Amniotic epithelial cell (primary cell): Measurements from ENCODE around the gene SP2.

Experiments used
- DNase-seq: peaks from one replicate; pipeline ENCODE4 v3.0.0-alpha.2; 2010; ENCODE audit warnings: low read depth

The SP2 gene

GRCh38 chr17:47889734-47890529 lies 6.1 kb upstream of the SP2 start:
- peak; percentile 70 for DNase-seq

DNA sequence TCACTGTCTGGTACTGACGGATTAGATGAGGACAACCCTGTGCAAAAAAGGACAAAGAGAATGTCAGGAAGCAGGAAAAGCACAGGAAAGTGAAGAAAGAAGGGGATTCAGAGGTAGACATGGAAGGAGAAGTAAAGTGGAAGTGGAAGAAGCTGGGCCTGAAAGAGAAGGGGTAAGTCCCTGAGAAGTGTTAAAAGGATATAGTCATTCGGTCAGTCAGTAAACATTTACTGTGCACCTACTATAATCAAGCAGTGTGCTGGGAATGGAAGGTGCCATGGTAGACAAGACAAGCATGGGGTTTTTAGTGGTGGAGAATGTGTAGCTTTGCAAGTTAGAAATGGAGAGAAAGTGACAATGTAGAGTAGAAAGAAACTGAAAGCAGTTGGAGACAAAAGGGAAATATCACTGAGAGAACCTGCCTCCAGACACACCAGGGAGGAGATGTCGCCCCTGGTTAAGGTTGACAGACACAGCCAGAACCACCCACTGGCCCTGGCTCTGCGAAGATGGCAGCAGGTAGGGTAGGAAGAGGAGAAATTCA lies 4.4 kb upstream of the SP2 start:
- no peak for DNase-seq

GRCh38 chr17:47894498-47895346 lies 1.3 kb upstream of the SP2 start:
- DNase-seq, result no peak

DNA sequence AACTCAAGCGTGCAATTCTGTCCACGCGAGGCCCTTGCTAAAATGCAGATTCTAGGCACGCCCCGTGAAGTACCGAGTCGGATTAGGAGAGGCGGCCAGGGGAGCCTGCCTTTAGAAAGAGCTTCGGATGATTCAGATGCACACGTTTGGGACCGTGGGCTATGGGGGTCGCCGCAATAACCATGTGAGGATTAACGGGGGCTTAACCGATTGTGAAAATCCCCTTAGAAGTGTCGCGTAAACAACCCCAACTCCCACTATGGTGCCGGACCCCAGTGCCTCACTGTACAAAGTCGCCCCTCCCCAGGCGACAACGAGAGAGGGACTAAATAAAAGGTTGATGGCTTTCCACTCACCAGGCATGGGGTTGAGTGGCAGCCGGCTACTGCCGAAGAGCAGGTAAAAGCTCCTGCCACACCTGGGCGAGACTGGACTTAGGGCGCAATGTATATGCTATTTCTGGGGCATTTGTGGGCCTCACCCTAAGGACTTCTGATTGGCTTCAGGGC lies 635 bp upstream of the SP2 start:
- peak; percentile 23 for DNase-seq

DNA sequence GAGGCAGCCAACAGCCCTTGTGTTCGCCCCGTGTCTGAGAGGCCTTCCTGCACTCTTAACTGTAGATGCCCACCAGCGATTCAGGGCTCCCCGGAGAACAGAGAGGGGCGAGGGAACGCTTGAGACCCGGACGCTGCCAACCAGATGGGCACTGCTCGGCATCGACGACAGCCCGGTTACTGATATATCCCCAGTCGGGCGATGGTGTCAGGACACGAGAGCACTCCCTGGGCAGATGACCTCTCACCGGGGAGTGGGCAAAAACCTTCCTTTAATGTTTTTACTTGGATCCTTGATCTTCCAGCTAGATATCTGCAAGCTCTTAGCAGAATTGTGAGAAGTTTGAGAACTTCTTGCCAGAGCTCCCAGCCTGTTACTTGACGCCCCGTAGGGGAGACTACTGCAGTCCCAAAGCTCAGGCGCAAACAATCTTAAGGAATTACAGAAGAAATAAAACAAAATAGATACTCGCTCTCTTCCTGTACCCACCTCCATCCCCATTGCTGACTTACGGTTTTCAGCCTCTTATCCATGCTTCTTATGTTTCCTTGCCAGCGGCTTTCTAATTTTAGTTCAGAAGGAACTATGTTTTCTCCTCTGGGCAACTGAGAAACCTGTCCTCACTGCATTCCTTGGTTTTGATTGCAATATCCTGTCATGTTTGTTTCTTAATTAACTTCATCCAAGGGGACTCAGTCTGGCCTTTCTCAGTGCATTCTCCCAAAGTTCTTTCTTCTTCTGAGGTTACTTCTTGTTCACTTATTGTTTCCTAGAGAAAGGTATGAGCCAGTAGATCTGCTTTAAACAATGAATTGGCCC lies 845 bp downstream of the SP2 start:
- peak; percentile 21 for DNase-seq

- no peak for DNase-seq
These were observed 1.5 kb downstream of the SP2 start for GRCh38 chr17:47897561-47897960.

DNA sequence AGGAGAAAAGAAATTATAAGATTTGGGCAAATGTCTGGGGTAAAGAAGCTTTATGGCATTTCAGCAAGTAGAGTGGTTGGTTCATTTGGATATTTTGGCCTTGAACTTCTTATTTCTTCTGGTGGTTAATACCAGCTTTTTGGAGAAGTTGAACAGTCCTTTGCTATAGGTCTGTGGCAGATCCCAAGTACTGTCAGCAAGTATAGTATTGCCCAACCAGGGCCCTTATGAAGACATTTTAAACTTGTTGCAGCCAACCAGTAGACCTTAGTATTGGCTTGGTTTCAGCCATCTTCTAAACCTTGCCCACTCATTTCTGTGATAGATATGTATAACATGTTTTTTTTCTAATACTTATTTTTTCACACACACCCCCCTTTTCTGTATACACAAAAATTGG lies 2.2 kb downstream of the SP2 start:
- no peak for DNase-seq

- DNase-seq, result no peak
These were observed 3.6 kb downstream of the SP2 start for GRCh38 chr17:47899643-47900042.

GRCh38 chr17:47901423-47901822 lies 5.4 kb downstream of the SP2 start:
- DNase-seq, result no peak

- no peak for DNase-seq
These were observed 6.2 kb downstream of the SP2 start for GRCh38 chr17:47902039-47902744.

DNA sequence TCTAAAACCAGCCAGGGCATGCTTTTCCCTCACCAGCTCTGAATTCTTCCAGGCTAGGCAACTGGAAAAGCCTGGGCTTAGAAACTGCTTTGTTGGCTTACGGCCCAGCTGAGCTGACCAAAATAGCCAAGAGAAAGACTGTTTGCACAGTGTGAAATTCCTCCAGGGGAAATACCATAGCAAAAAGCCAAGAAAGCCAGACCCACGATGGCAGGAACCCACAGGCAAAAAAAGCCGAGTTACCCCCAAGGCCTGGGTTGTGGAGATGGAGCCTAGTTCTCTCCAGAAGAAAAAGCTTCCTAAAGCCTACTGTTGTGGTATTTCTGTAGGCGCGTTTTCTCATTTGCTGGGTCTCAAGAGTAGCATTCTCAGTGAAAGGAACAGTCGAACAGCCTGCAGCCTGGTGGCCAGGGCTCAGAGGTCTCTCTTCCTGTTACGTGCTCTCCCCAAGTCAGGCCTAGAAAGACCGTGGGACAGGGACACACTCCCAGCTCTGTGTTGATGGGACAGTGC lies 9.2 kb downstream of the SP2 start:
- peak; percentile 56 for DNase-seq

DNA sequence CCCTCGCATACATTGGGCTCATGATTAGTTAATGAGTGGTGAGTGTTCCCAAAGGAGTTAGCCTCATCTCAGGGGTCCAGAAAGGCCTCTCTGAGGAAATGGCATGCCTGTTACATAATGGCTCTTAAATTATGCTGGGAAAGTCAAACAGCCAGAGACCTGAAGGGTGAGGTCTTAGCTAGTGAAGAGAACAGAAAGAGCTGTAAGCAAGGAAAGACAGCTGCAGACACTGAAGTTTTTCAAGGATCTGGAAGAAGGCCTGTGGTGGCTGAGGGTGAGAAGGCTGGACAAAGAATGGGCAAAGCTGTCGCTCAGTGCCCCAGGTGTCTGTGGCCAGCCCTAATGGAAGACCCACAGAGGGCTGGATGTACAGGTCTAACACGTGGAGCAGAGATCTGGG lies 10.4 kb downstream of the SP2 start:
- DNase-seq, result no peak

DNA sequence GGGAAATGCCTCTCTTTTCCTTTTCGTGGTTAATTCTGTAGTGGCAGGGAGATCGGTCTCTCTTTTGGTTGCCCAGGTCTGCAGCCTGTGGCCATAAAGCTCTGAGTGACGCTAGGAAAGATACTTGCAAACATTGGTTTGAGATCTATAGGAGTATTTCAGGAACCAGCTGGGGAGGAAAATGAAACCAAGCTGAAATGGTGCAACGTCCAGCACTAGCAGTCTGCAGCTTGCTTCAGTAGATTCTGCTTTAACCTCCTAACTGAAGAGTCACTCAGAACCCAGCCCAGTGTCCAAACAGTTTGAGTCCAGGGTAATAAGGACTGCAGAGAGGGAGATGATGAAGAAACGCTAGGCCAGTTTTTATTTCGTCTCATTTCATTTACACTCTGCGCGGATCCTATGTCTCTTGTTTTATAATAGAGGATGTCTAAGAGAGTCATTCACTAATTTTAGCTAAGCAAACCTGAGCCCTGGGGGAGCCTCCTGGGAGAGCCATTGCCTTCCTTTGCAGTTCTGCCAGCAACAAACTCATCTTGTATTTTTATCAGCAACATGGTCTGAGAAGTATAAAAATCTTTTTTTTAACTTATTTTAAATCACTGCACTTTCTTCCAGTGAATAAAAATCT lies 12.0 kb downstream of the SP2 start:
- no peak for DNase-seq

- no peak for DNase-seq
These were observed 17.0 kb downstream of the SP2 start for GRCh38 chr17:47913050-47913449.

- no peak for DNase-seq
These were observed 18.4 kb downstream of the SP2 start for GRCh38 chr17:47914306-47914948.

- no peak for DNase-seq
These were observed 19.9 kb downstream of the SP2 start for GRCh38 chr17:47915776-47916398.

DNA sequence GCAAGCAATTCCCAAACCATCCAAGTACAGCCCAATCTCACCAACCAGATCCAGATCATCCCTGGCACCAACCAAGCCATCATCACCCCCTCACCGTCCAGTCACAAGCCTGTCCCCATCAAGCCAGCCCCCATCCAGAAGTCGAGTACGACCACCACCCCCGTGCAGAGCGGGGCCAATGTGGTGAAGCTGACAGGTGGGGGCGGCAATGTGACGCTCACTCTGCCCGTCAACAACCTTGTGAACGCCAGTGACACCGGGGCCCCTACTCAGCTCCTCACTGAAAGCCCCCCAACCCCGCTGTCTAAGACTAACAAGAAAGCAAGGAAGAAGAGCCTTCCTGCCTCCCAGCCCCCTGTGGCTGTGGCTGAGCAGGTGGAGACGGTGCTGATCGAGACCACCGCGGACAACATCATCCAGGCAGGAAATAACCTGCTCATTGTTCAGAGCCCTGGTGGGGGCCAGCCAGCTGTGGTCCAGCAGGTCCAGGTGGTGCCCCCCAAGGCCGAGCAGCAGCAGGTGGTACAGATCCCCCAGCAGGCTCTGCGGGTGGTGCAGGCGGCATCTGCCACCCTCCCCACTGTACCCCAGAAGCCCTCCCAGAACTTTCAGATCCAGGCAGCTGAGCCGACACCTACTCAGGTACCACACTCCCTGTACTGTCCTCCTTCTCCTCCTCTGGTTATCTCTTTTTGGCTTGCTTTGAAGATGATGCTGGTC lies 20.6 kb downstream of the SP2 start:
- DNase-seq, result no peak

DNA sequence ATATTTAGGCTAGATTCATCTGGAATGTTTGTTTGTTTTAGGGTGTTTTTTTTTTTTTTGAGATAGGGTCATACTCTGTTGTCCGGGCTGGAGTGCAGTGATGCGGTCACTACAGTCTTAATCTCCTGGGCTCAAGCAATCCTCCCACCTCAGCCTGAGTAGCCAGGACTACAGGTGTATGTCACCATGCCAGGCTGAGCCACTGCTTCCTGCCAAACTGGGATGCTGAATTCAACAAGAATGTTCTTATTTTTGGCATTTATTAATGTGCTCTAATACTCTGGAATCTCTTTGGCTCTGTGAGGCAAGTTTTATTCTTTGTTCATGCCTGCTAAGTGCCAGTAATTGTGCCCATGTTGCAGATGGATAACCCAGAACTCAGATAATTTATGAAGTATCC lies 21.5 kb downstream of the SP2 start:
- no peak for DNase-seq

DNA sequence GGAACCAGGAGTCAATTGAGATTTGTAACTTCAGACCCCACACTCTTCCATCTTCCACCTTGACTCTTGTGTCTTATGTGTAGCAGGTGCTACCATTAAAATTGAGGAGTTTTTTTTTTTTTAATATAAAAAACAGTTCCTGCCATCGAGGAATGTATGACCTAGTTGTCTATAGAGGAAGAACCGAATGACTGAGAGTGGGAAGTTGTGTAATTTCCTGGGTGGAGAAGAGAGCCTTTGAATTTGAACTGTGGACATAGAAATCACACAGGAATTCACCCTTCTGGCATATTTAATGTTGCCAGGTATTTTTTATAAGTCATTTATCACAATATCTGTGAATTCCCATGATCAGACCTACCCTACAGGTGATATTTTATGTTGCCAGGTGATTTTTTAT lies 22.0 kb downstream of the SP2 start:
- DNase-seq, result no peak
